ENCODE measurements around the gene ZHX3.

ZHX3 gene

DNA sequence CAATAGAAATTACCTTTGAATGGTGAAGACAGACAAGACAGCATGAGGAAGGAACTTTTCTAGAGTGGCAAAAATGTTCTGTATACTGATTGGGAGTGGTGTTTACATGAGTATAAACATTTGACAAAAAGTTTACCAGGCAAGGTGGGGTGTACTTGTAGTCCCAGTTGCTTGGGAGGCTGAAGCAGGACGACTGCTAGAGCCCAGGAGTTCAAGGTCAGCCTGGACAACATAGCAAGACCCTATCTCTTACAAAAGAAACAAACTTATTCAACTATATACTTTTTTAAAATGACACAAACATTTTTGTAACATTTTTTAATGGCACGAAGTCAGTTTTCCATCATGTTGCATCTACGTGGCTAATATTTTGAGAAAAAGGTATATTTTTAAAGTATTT, 40.5 kb downstream of the ZHX3 start:
- ChIA-PET POLR2A (no interaction called here), CTCF (interaction anchor here (1.7 kb wide), 1 partner anchor 20 kb away, joined by 7 read pairs; no protein-coding TSS in a partner anchor)
- no peak for DNase-seq (ENCODE audit: extremely low spot score)
- TF ChIP-seq, protein P1, sequence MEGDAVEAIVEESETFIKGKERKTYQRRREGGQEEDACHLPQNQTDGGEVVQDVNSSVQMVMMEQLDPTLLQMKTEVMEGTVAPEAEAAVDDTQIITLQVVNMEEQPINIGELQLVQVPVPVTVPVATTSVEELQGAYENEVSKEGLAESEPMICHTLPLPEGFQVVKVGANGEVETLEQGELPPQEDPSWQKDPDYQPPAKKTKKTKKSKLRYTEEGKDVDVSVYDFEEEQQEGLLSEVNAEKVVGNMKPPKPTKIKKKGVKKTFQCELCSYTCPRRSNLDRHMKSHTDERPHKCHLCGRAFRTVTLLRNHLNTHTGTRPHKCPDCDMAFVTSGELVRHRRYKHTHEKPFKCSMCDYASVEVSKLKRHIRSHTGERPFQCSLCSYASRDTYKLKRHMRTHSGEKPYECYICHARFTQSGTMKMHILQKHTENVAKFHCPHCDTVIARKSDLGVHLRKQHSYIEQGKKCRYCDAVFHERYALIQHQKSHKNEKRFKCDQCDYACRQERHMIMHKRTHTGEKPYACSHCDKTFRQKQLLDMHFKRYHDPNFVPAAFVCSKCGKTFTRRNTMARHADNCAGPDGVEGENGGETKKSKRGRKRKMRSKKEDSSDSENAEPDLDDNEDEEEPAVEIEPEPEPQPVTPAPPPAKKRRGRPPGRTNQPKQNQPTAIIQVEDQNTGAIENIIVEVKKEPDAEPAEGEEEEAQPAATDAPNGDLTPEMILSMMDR (IDR thresholded peaks at IDR 0.05; ENCODE audit: control extremely low read depth, extremely low read depth, low read depth, missing control alignments), result no peak

DNA sequence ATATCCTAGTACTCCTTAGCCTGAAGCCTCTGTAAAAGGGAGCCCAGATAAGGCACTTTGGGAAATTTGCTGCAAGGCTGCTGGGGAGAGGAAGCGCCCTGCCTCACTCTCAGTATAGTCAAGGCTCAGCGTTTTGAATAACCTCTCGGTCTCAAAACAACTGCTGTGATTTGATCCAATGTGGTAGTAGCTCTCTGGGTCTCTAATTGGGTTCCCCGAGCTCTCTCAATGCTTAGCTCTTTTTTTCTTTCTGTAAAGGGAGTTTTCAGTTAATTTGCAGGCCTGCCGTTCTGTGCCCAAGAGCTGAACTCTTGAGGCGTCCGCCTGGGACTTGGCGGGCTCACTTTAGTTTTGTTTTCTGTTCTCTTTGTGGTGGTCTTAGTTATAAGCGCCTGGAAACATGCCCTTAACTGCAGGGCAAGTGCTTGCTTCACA, 41.2 kb downstream of the ZHX3 start:
- no peak for DNase-seq (ENCODE audit: extremely low spot score)
- TF ChIP-seq, protein P1 (IDR thresholded peaks at IDR 0.05; ENCODE audit: control extremely low read depth, extremely low read depth, low read depth, missing control alignments), result no peak
- CTCF ChIA-PET, result interaction anchor here (1.2 to 1.7 kb wide), 3 partner anchors 8 to 20 kb away, joined by 4 to 7 read pairs (median 4); no protein-coding TSS in a partner anchor
- POLR2A ChIA-PET, result no interaction called here

DNA sequence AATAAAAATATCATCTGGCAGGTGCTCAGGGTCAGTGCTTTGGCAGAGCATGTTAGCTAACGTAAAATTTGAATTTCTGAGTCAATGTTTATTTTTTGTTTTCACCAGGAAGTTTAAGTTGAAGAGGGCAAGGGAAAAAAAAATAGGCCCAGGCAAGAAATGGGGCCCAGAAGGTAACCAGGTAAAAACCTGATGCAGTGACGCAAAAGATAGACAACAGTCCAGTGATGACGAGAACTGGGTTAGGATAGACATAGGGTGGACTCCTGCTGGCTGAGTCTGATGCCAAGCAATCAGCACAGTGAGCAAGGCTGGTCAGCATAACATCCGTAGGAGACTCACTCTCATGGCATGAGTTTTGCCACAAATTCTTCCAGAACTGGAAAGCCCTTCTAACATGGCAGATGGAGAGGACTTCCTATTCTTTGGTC, 42.2 kb downstream of the ZHX3 start:
- ChIA-PET CTCF (interaction anchor here (1.4 to 1.7 kb wide), 3 partner anchors 9 to 19 kb away, joined by 4 to 7 read pairs (median 4); no protein-coding TSS in a partner anchor), POLR2A (no interaction called here)
- no peak for DNase-seq (ENCODE audit: extremely low spot score)
- TF ChIP-seq, protein P1 (IDR thresholded peaks at IDR 0.05; ENCODE audit: control extremely low read depth, extremely low read depth, low read depth, missing control alignments), result no peak

DNA sequence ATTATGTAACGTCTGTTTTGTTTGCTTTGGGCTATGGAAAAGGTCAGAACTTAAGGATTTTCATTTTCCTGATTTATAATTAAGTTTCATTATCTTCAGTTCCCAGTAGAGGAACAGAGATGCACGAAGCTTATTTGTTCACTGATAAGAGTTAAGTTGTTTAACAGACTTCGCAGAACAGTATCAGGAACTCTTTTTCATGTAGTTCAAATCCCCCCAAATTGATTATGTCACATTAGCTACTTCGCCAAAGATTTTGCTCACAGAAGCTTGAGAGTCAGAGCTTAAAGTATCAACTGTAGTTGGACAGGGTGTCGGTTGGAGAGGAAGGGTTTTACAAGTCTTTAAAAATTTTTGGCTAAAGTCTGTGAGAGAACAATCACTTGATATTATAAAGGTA, 43.4 kb downstream of the ZHX3 start:
- CTCF ChIA-PET, result interaction anchor here (1.1 to 1.4 kb wide), 3 partner anchors 10 to 43 kb away, joined by 3 to 4 read pairs (median 3); partner anchors contain the start of gene ZHX3
- POLR2A ChIA-PET, result no interaction called here
- TF ChIP-seq, protein P1 (IDR thresholded peaks at IDR 0.05; ENCODE audit: control extremely low read depth, extremely low read depth, low read depth, missing control alignments), result no peak
- DNase-seq (ENCODE audit: extremely low spot score), result no peak

DNA sequence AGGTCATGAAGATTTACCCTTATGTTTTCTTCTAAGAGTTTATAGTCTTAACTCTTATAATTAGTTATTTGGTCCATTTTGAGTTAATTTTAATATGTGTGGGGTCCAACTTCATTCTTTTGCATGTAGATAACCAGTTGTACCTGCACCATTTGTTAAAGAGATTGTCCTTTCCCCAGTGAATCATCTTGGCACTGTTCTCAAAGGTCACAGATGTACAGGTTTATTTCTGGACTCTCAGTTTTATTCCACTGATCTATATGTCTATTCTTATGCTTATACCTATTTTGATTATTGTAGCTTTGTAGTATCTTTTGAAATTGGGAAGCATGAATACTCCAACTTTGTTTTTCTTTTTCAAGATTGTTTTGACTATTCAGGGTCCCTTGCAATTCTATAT, 44.1 kb downstream of the ZHX3 start:
- POLR2A ChIA-PET, result no interaction called here
- TF ChIP-seq, protein P1 (IDR thresholded peaks at IDR 0.05; ENCODE audit: control extremely low read depth, extremely low read depth, low read depth, missing control alignments), result no peak
- no peak for DNase-seq (ENCODE audit: extremely low spot score)
- CTCF ChIA-PET, result no interaction called here

DNA sequence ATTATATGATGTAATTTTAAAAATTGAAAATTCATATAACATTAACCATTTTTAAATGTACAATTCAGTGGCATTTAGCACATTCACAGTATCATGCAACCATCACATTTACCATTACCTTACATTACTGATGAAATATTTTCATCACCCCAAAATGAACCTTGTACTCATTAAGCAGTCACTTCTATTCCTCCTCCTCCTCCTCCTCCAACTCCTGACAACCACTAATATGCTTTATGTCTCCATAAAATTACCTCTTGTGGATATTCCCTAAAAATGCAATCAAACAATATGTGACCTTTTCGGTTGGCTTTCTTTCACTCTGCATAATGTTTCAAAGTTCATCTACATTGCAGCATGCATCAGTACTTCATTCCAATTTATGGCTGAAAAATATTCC, 45.2 kb downstream of the ZHX3 start:
- CTCF ChIA-PET, result interaction anchor here (1.6 kb wide), 1 partner anchor 25 kb away, joined by 8 read pairs; no protein-coding TSS in a partner anchor
- TF ChIP-seq, protein P1 (IDR thresholded peaks at IDR 0.05; ENCODE audit: control extremely low read depth, extremely low read depth, low read depth, missing control alignments), result no peak
- POLR2A ChIA-PET, result no interaction called here
- no peak for DNase-seq (ENCODE audit: extremely low spot score)

Data from GM10248 (cell line).